Liver (tissue), 3 donors: ENCODE data around the gene TMEM115.

Experiments used
- ATF3 ChIP-seq: IDR thresholded peaks from 2 replicates; pipeline ENCODE4 v1.6.1; 2016; ENCODE audit warnings: antibody characterized with exemption
- CTCF ChIP-seq: fragments of 150-350 bp; IDR thresholded peaks from 2 replicates; pipeline ENCODE4 v1.5.1; 2017; ENCODE audit warnings: improper control_type of control experiment, low read depth, low read length; ENCODE audit not compliant: missing input control
- EGR1 ChIP-seq, 2 donors: IDR thresholded peaks; 2 replicates each; pipeline ENCODE4 v1.6.1; 2016 to 2018; ENCODE audit warnings: antibody characterized with exemption in 2 of 2, low read depth in 2 of 2
- FOXA1 ChIP-seq: IDR thresholded peaks from 2 replicates; pipeline ENCODE4 v1.6.1; 2016; ENCODE audit warnings: antibody characterized with exemption
- GABPA ChIP-seq, 2 donors: IDR thresholded peaks in 1 of 2; conservative IDR thresholded peaks in 1 of 2; 2 replicates each; pipeline ENCODE4 v1.6.1; 2016; ENCODE audit warnings: antibody characterized with exemption in 2 of 2, mild to moderate bottlenecking in 1 of 2, moderate library complexity in 1 of 2
- JUND ChIP-seq, 2 donors: IDR thresholded peaks; 2 replicates each; pipeline ENCODE4 v1.6.1; 2016; ENCODE audit warnings: antibody characterized with exemption in 2 of 2
- RAD21 ChIP-seq, 2 donors: IDR thresholded peaks; 2 replicates each; pipeline ENCODE4 v1.6.1; 2016; ENCODE audit warnings: antibody characterized with exemption in 2 of 2, mild to moderate bottlenecking in 2 of 2
- RXRA ChIP-seq, 2 donors: IDR thresholded peaks; 2 replicates each; pipeline ENCODE4 v1.6.1; 2017 to 2018; ENCODE audit warnings: antibody characterized with exemption in 2 of 2, mild to moderate bottlenecking in 1 of 2
- SP1 ChIP-seq: IDR thresholded peaks from 2 replicates; pipeline ENCODE4 v1.6.1; 2018; ENCODE audit warnings: antibody characterized with exemption, mild to moderate bottlenecking
- TAF1 ChIP-seq: conservative IDR thresholded peaks from 2 replicates; pipeline ENCODE4 v1.6.1; 2016; ENCODE audit warnings: antibody characterized with exemption, mild to moderate bottlenecking
- YY1 ChIP-seq: IDR thresholded peaks from 2 replicates; pipeline ENCODE4 v1.6.1; 2016; ENCODE audit warnings: antibody characterized with exemption, mild to moderate bottlenecking
- TF ChIP-seq, protein P1 (sequence below): IDR thresholded peaks from 2 replicates; pipeline ENCODE4 v1.6.1; 2016; ENCODE audit warnings: antibody characterized with exemption
- TF ChIP-seq, protein P2 (sequence below): IDR thresholded peaks from 2 replicates; pipeline ENCODE4 v1.6.1; 2016; ENCODE audit warnings: antibody characterized with exemption, mild to moderate bottlenecking
- donor health status: healthy.
- donor health status: healthy.

GRCh38 chr3:50324351-50325112, 34.8 kb downstream of the TMEM115 start:
- TF ChIP-seq EGR1 (IDR thresholded peaks at IDR 0.05; ENCODE audit: low read depth in 2 of 2) (no peak), TAF1 (no peak), CTCF (peak; percentile 84), YY1 (no peak), SP1 (peak; percentile 51), RXRA (IDR thresholded peaks at IDR 0.05) (peak; percentile 30 to 59), FOXA1 (no peak), RAD21 (IDR thresholded peaks at IDR 0.05) (peak; percentile 83 to 92), GABPA (IDR thresholded peaks at IDR 0.05 in 1 of 2, conservative IDR thresholded peaks at IDR 0.05 in 1 of 2) (no peak), JUND (IDR thresholded peaks at IDR 0.05) (no peak), ATF3 (no peak)
- TF ChIP-seq, protein P1, sequence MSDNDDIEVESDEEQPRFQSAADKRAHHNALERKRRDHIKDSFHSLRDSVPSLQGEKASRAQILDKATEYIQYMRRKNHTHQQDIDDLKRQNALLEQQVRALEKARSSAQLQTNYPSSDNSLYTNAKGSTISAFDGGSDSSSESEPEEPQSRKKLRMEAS = no peak
- TF ChIP-seq, protein P2, sequence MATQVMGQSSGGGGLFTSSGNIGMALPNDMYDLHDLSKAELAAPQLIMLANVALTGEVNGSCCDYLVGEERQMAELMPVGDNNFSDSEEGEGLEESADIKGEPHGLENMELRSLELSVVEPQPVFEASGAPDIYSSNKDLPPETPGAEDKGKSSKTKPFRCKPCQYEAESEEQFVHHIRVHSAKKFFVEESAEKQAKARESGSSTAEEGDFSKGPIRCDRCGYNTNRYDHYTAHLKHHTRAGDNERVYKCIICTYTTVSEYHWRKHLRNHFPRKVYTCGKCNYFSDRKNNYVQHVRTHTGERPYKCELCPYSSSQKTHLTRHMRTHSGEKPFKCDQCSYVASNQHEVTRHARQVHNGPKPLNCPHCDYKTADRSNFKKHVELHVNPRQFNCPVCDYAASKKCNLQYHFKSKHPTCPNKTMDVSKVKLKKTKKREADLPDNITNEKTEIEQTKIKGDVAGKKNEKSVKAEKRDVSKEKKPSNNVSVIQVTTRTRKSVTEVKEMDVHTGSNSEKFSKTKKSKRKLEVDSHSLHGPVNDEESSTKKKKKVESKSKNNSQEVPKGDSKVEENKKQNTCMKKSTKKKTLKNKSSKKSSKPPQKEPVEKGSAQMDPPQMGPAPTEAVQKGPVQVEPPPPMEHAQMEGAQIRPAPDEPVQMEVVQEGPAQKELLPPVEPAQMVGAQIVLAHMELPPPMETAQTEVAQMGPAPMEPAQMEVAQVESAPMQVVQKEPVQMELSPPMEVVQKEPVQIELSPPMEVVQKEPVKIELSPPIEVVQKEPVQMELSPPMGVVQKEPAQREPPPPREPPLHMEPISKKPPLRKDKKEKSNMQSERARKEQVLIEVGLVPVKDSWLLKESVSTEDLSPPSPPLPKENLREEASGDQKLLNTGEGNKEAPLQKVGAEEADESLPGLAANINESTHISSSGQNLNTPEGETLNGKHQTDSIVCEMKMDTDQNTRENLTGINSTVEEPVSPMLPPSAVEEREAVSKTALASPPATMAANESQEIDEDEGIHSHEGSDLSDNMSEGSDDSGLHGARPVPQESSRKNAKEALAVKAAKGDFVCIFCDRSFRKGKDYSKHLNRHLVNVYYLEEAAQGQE = no peak
